Measurements from ENCODE around the gene CACNA1C. TPM values are rescaled to one million over a fixed set of nuclear protein-coding genes. Genes with fewer than 3 reads are reported as not detected.

The CACNA1C gene
- total and polyA plus RNA-seq, 2 donors from 2014 or later = 1.6 to 17.4 TPM

DNA sequence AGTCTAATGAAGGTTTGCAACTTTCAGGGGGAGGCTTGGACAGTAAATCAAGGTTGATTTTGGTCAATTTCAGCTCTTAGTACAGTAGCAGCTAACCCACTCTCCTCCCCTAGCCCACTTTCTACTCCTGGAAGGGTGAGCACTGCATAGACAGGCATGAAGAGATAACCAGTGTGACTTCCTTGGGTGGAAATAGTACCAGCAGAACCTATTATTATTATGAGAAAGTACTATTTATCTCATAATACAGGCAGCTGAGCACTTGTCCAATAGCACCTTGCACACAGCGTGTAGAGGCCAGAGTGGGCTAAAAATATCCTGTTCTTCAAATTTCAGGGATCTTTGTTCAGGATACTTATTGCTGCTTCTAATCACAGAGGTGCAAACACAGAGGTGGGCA lies 645.8 kb downstream of the CACNA1C start:
- Histone ChIP-seq H3K9me3 (ENCODE audit: control insufficient read depth in 2 of 3, insufficient read depth in 1 of 3, low read length in 3 of 3) (no peaks in the 10 kb centered on the region), H3K9ac (ENCODE audit: low read length in 3 of 3) (no peak overlapping the region), H3K4me3 (ENCODE audit: low read length in 3 of 3) (no peak overlapping the region), H3K4me1 (ENCODE audit: control insufficient read depth in 2 of 3, insufficient read depth in 2 of 3, low read depth in 1 of 3, low read length in 3 of 3) (no peaks in the 10 kb centered on the region), H3K36me3 (ENCODE audit: control insufficient read depth in 2 of 3, insufficient read depth in 3 of 3, low read length in 3 of 3) (no peaks in the 10 kb centered on the region), H3K27me3 (ENCODE audit: control insufficient read depth, insufficient read depth, low read length) (no peaks in the 10 kb centered on the region), H3K27ac (ENCODE audit: low read depth in 2 of 2, low read length in 2 of 2) (no peak overlapping the region)
- no peak for FAIRE-seq
- intact Hi-C loops (cut with DNase I) = no loop called here
- DNase-seq = no peak
- TF ChIP-seq, protein P1, sequence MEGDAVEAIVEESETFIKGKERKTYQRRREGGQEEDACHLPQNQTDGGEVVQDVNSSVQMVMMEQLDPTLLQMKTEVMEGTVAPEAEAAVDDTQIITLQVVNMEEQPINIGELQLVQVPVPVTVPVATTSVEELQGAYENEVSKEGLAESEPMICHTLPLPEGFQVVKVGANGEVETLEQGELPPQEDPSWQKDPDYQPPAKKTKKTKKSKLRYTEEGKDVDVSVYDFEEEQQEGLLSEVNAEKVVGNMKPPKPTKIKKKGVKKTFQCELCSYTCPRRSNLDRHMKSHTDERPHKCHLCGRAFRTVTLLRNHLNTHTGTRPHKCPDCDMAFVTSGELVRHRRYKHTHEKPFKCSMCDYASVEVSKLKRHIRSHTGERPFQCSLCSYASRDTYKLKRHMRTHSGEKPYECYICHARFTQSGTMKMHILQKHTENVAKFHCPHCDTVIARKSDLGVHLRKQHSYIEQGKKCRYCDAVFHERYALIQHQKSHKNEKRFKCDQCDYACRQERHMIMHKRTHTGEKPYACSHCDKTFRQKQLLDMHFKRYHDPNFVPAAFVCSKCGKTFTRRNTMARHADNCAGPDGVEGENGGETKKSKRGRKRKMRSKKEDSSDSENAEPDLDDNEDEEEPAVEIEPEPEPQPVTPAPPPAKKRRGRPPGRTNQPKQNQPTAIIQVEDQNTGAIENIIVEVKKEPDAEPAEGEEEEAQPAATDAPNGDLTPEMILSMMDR (IDR thresholded peaks at IDR 0.05; ENCODE audit: borderline replicate concordance, extremely low read depth, insufficient read depth) = no peak

DNA sequence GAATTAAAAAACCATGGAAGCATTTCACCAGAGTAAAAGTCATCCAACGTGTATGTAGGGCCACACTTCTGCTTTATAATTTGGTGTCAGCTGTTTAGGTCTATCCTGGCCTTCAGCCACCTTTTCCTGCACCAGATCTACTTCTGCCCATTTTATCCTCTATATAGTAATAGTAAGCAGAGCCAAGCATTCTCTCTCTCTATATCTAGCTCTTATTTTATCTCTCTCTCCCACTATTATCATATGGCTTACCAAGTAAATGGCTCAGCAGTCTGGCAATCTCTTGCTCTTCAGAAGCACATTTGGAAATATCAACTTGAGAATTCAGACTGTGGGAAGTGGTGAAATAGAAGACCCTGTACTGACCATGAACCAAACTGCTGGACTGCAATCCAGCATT lies 657.9 kb downstream of the CACNA1C start:
- DNase-seq = no peak
- no peak overlapping the region for H3K27ac ChIP-seq (ENCODE audit: low read depth in 2 of 2, low read length in 2 of 2)
- peaks cover 0 to 9% (median 4%) of the 10 kb centered on the region in 3 donors for H3K9me3 ChIP-seq (ENCODE audit: control insufficient read depth in 2 of 3, insufficient read depth in 1 of 3, low read length in 3 of 3)
- H3K36me3 ChIP-seq (ENCODE audit: control insufficient read depth in 2 of 3, insufficient read depth in 3 of 3, low read length in 3 of 3) = no peaks in the 10 kb centered on the region
- no peak for FAIRE-seq
- intact Hi-C loops (cut with DNase I) = no loop called here
- H3K4me3 ChIP-seq (ENCODE audit: low read length in 3 of 3) = no peak overlapping the region
- TF ChIP-seq, protein P1 (IDR thresholded peaks at IDR 0.05; ENCODE audit: borderline replicate concordance, extremely low read depth, insufficient read depth) = no peak
- H3K27me3 ChIP-seq (ENCODE audit: control insufficient read depth, insufficient read depth, low read length) = no peaks in the 10 kb centered on the region
- H3K4me1 ChIP-seq (ENCODE audit: control insufficient read depth in 2 of 3, insufficient read depth in 2 of 3, low read depth in 1 of 3, low read length in 3 of 3) = no peaks in the 10 kb centered on the region
- H3K9ac ChIP-seq (ENCODE audit: low read length in 3 of 3) = no peak overlapping the region

DNA sequence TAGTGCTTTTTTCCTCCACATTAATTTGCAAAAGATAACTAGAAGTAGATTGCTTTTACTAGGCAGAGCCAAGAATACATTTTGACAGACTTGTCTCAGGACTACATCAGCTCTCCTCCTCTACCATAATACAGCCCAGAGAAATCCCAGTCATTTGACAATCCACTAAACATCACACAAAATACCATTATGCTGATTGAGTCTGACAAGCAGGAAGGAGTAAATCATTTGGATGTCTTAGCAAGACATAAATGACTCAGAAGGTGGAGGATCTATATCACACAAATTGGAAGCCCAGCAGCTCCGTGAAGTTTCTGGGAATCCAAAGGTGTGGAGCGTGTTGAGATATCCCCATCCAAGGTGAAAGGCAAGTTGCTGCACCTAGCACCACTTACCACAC lies 666.6 kb downstream of the CACNA1C start:
- TF ChIP-seq, protein P1 (IDR thresholded peaks at IDR 0.05; ENCODE audit: borderline replicate concordance, extremely low read depth, insufficient read depth) = no peak
- FAIRE-seq (no peak), DNase-seq (no peak)
- Histone ChIP-seq H3K36me3 (ENCODE audit: control insufficient read depth in 2 of 3, insufficient read depth in 3 of 3, low read length in 3 of 3) (no peaks in the 10 kb centered on the region), H3K4me1 (ENCODE audit: control insufficient read depth in 2 of 3, insufficient read depth in 2 of 3, low read depth in 1 of 3, low read length in 3 of 3) (no peaks in the 10 kb centered on the region), H3K4me3 (ENCODE audit: low read length in 3 of 3) (no peak overlapping the region), H3K27me3 (ENCODE audit: control insufficient read depth, insufficient read depth, low read length) (no peaks in the 10 kb centered on the region), H3K9ac (ENCODE audit: low read length in 3 of 3) (no peak overlapping the region), H3K27ac (ENCODE audit: low read depth in 2 of 2, low read length in 2 of 2) (no peak overlapping the region), H3K9me3 (ENCODE audit: control insufficient read depth in 2 of 3, insufficient read depth in 1 of 3, low read length in 3 of 3) (peaks cover 0 to 1% (median 0%) of the 10 kb centered on the region in 3 donors)
- intact Hi-C loops (cut with DNase I) = no loop called here

DNA sequence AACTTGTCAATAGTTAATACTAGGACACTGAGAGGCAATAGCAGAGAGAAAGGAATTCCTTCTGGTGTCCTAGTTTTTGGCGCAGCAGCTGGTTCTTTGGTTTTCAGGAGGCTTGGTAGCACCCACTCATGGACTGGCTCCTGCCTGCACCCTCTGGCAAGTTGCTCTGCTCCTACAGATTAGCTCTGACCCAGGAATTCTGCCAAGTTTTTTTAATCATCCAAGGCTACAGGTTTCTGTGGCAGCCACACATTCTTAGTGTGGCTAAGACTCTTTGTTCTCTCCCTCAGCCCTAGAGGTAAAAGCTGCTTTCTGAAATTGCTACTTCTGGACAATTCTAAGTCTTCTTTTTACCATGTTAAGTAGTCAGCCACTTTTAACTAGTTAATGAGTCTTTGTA lies 670.0 kb downstream of the CACNA1C start:
- Histone ChIP-seq H3K27ac (ENCODE audit: low read depth in 2 of 2, low read length in 2 of 2) (no peak overlapping the region), H3K9ac (ENCODE audit: low read length in 3 of 3) (no peak overlapping the region), H3K36me3 (ENCODE audit: control insufficient read depth in 2 of 3, insufficient read depth in 3 of 3, low read length in 3 of 3) (no peaks in the 10 kb centered on the region), H3K4me3 (ENCODE audit: low read length in 3 of 3) (no peak overlapping the region), H3K4me1 (ENCODE audit: control insufficient read depth in 2 of 3, insufficient read depth in 2 of 3, low read depth in 1 of 3, low read length in 3 of 3) (no peaks in the 10 kb centered on the region), H3K27me3 (ENCODE audit: control insufficient read depth, insufficient read depth, low read length) (no peaks in the 10 kb centered on the region), H3K9me3 (ENCODE audit: control insufficient read depth in 2 of 3, insufficient read depth in 1 of 3, low read length in 3 of 3) (peaks cover 0 to 1% (median 0%) of the 10 kb centered on the region in 3 donors)
- DNase-seq (no peak), FAIRE-seq (no peak)
- intact Hi-C loops (cut with DNase I) = no loop called here
- TF ChIP-seq, protein P1 (IDR thresholded peaks at IDR 0.05; ENCODE audit: borderline replicate concordance, extremely low read depth, insufficient read depth) = no peak
